HG03025 (cell line): ENCODE measurements around the gene SYNGAP1.
"Not testable (repeated sequence)": the region's sequence is repeated elsewhere in the genome, so short reads cannot be mapped to it uniquely, and the experiment has no call there.

Experiments
- ATAC-seq: cut with Tn5 transposase; IDR thresholded peaks from one replicate; pipeline ENCODE4 v1.9.1; 2021; ENCODE audit warnings: mild to moderate bottlenecking, moderate library complexity; ENCODE audit not compliant: unreplicated experiment, low FRiP score

SYNGAP1 gene

GRCh38 chr6:33419580-33420490 is at the start of gene SYNGAP1:
Gene SYNGAP1, plus strand, starts transcription at chr6:33420065. Its CDS starts 200 bp downstream, at chr6:33420265.
- ATAC-seq: no peak

- not testable (repeated sequence) for ATAC-seq
Observed at GRCh38 chr6:33371901-33372300, 48.0 kb upstream of the SYNGAP1 start.

GRCh38 chr6:33372526-33373123 is 47.2 kb upstream of the SYNGAP1 start:
- no peak for ATAC-seq

- no peak for ATAC-seq
Observed at GRCh38 chr6:33373960-33374910, 45.6 kb upstream of the SYNGAP1 start.

GRCh38 chr6:33375143-33375671 is 44.7 kb upstream of the SYNGAP1 start:
- ATAC-seq: no peak

- no peak for ATAC-seq
Observed at GRCh38 chr6:33377171-33377570, 42.7 kb upstream of the SYNGAP1 start.

- ATAC-seq: not testable (repeated sequence)
Observed at GRCh38 chr6:33379184-33379583, 40.7 kb upstream of the SYNGAP1 start.

GRCh38 chr6:33380272-33380981 is 39.4 kb upstream of the SYNGAP1 start:
- ATAC-seq: no peak

- no peak for ATAC-seq
Observed at GRCh38 chr6:33383427-33384185, 36.3 kb upstream of the SYNGAP1 start.

GRCh38 chr6:33384581-33385020 is 35.3 kb upstream of the SYNGAP1 start:
- ATAC-seq: no peak

- ATAC-seq: no peak
Observed at GRCh38 chr6:33390173-33390572, 29.7 kb upstream of the SYNGAP1 start.

- ATAC-seq: no peak
Observed at GRCh38 chr6:33390767-33391277, 29.0 kb upstream of the SYNGAP1 start.

GRCh38 chr6:33391278-33391921 is 28.5 kb upstream of the SYNGAP1 start, which contains the start of gene KIFC1:
Gene KIFC1, plus strand, starts transcription at chr6:33391823. Its CDS starts 163 bp downstream, at chr6:33391986.
- peak; percentile 89 for ATAC-seq

- peak; percentile 22 for ATAC-seq
Observed at GRCh38 chr6:33391922-33392594, 27.8 kb upstream of the SYNGAP1 start.

GRCh38 chr6:33392595-33392948 is 27.3 kb upstream of the SYNGAP1 start:
- no peak for ATAC-seq

- ATAC-seq: no peak
Observed at GRCh38 chr6:33392979-33393378, 26.9 kb upstream of the SYNGAP1 start.

GRCh38 chr6:33397541-33397940 is 22.3 kb upstream of the SYNGAP1 start:
- no peak for ATAC-seq

GRCh38 chr6:33398601-33399000 is 21.3 kb upstream of the SYNGAP1 start:
- ATAC-seq: not testable (repeated sequence)
